ENCODE data around the gene DDOST. TPM values are rescaled to one million over a fixed set of nuclear protein-coding genes. Genes with fewer than 3 reads are reported as not detected.

DDOST gene
- total RNA-seq, 2 donors from 2014 or later, result 118 to 164 TPM

DNA sequence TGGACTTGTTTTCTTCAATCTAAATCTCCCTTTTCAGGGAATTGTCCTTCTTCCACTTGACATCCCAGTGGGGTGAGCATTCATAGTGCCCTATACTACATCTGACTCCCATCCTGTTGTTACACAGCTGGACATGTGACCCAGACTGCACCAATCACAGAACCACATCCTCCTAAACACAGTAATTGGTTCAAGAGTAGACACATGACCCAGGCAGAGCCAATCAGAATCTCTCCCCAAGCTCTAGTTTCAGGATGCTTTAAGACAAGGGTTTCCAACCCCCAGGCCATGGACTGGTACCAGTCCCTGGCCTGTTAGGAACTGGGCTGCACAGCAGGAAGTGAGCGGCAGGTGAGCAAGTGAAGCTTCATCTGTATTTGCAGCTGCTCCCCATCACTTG, 5.6 kb upstream of the DDOST start:
- intact Hi-C loops (cut with DNase I), result no loop called here
- no peak for DNase-seq (ENCODE audit: low spot score)

DNA sequence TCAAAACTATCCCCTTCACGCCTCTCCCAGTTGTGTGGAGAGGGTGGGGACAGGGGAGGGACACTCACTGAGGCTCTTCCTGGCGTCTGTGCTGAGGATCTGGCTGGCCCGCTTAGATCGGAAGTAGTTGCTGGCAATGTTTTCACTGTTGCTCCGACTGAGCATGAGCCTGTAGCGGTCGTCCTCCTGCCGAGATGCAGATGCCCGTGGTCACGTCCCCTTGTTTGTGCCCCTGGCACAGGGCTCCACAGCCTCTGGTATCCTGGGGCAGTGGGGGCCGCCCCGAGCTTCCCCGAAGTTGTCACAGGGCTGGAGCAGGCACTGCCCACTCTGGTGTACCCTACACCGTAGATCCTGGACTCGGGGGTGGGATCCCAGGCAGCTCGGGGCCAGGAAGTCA, 5.0 kb upstream of the DDOST start:
- DNase-seq (ENCODE audit: low spot score), result no peak
- intact Hi-C loops (cut with DNase I), result no loop called here

DNA sequence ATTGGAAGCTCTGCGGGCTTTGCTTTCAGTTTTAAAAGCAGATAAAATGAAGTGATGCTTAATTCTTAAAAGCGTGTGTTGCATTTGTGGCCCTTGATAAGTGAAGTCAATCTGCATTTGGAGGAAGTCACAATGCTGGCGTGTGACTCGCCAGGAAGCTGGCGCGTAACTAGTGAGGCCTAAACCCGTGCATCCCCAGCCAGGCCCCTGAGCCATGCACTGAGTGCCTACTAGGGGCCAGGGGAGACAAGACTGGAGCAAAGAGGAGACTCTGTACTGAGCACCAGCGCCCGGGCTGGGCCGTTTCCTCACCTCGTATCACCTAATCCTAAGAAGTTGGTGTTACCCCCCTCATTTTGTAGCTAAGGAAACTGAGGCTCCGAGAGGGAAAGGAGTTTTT, 4.6 kb upstream of the DDOST start:
- intact Hi-C loops (cut with DNase I), result no loop called here
- no peak for DNase-seq (ENCODE audit: low spot score)

DNA sequence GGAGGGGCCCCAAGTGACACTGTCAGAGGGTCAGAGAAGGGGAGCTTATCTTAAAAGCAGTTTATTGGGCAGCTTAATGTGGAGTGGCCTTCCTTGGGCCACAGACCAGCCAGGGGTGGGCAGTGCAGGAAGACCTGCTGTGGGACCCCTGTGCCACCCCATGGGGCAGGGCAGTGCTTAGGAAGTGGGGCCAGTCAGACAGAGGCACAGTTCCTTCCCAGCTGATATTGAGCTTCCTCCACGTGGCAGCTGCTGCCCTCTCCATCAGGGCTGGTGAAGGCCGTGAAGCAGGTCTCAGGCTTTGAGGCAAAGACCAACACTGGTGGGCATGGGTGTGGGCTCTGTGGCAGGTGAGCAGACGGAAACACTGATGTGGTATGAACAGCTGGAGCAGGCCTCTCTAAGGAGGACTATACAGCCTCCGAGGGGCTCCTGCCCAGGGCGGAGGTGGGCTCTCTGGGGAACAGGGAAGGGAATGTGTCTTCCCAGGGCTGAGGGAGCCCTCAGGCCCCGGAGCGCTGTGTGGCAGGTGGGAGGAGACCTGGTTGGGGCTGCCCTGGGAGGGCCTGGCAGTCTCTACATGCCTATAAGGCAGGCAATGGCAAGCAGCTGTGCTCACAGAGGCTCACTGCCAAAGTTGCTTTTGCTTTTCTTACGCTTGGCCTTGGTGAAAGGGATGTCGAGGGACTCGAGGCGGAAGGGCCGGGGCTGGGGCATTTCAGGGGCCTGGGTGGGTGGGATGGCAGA, 3.0 kb upstream of the DDOST start:
- intact Hi-C loops (cut with DNase I), result no loop called here
- no peak for DNase-seq (ENCODE audit: low spot score)

DNA sequence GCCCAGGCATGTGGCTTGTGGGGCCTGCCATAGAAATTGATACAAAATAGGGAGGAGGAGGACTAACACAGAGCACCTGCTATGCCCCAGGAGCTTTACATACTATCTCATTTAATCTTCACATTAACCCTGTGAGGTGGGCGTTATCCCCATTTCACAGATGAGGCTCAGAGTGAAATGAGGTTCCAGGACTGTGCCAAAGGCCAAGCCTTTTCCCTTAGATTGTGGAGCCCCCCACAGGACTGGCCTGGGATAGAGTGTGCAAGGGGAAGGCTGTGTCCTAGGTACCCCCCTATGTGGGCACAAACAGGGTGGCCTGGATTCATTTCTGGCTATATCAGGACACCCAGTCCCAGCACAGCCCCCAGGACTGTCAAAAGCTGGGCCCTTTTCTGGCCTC, 2.2 kb upstream of the DDOST start:
- intact Hi-C loops (cut with DNase I), result no loop called here
- DNase-seq (ENCODE audit: low spot score), result no peak

DNA sequence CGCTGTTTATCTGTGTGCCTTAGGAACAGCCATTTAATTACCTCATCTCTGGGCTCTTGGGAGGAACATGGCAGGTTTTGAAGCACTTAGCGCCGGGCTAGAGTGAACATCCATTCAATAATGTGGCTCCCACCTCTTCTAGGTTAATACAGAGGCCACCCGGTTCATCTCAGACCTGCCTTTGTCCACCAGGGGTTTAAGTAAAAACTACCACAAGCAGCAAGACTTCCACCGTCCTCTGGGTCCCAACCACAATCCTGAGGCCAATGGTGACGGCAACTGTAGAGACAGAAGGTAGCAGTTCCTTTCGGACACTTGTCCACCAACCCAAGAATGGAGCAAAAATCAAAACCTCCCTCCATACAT, 924 bp upstream of the DDOST start:
- intact Hi-C loops (cut with DNase I), result no loop called here
- DNase-seq (ENCODE audit: low spot score), result no peak

DNA sequence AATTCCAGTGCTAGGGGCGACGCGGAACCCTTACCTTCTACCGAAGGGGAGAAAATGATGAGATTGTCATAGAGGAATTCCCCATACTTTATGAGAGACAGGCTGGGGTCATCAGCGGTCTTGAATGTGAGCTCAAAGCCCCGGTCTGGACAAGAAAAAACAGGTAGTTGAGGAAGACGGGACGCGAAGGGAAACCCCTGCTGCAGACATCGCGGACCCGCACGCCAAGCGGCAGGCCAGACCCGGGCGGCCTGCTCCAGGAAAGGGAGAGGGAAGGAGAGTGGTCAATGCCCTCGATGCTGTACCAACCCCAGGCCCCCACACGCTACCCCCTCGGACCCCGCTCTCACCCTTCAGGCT, 342 bp downstream of the DDOST start:
- DNase-seq (ENCODE audit: low spot score), result no peak
- intact Hi-C loops (cut with DNase I), result no loop called here

DNA sequence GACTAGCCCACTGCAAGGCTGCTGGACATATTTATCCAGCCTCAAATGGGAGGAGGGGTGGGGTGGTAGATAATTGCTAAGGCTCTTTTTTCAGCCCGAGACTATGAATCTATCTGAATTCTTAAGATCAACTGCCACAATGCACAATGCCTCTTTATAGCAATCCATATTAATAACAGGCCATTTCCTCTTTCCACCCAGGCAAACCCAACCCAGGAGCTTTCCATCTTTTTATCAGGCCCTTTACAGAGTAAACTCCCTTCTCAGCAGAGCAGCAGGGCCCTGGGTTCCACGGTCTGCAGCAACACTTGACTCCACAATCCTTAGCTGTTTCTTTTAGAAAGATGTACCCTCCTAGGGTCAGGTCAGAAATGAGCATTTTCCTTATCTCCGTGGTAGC, 806 bp downstream of the DDOST start:
- DNase-seq (ENCODE audit: low spot score), result no peak
- intact Hi-C loops (cut with DNase I), result no loop called here

DNA sequence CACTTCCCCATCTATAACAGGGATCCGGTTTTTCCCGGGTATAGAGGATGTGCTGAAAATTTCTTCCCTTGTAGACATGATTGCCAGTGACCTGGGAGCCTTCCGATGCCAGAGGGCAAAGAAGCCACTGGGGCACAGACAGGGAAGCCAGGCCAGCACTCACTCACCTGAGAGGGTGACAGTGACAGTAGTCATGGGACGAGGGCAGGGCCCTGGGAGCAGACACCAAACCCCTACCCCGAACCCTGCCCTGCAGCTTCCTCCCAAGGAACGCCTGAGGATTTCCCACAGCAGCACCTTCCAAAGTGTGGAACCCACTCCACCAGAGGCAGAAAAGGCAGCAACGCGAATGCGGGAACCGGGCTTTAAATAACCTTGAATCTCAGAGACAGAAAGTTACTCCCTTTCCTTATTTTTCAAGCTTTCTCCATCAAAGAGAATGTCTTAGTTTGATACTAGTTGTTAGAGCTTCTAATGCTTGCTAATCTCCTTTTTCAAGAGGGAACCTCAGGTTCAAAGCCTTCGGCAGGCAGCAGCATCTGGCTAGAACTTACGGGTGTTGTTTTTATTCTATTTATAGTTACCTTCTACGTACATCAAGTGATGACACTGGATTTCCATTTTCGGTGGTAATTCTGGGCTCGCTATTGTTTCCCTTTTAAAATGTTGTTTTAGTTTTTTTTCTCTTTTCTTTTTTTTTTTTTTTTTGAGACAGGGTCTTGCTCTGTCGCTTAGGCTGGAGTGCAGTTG, 2.8 kb downstream of the DDOST start:
- intact Hi-C loops (cut with DNase I), result no loop called here
- no peak for DNase-seq (ENCODE audit: low spot score)

DNA sequence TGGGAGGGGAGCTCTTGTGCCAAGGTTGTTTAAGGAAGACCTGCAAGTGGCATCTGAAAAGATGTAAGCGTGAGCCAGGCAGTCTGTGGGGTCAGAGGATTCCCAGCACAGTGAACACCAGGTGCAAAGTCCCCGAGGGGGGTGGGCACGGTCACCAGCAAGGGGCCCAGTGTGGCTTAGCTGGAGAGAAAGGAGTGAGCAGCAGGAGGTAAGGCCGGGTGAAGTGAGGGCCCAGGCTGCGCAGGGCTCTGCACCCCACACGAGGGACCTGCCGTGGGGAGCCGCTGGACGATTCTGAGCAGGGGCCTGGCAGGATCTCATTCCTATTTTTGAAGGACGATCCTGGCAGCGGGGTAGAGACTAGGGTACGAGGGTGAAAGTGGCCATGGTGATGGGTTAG, 4.1 kb downstream of the DDOST start:
- no peak for DNase-seq (ENCODE audit: low spot score)
- intact Hi-C loops (cut with DNase I), result no loop called here

DNA sequence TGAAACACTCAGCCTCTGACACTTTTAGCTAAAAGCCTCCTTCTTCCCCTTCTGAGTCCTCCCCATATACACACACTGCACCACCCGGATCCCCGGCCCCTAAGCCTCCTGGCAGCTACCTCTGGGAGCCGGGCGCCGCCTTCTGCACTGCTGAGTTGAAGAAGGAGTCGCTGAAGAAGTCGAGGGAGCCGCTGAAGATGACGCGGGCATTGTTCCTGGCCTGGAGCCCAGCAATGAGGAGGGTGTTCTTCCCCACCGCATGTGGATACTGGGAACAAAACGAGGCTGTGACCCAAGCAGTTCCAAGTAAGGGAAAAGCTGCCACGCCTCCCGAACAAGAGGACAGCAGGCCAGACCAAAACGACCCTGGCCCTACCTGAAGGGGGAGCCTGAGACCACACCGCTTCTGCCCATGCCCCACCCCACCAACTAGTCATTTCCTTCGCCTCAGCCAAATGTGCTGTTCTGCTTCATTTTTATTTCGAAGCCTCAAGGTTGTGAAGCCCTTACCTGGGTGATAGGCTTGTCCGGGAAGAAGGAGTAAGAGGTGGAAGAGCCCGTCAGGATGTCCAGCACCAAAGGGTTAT, 7.0 kb downstream of the DDOST start:
- DNase-seq (ENCODE audit: low spot score), result no peak
- intact Hi-C loops (cut with DNase I), result no loop called here

DNA sequence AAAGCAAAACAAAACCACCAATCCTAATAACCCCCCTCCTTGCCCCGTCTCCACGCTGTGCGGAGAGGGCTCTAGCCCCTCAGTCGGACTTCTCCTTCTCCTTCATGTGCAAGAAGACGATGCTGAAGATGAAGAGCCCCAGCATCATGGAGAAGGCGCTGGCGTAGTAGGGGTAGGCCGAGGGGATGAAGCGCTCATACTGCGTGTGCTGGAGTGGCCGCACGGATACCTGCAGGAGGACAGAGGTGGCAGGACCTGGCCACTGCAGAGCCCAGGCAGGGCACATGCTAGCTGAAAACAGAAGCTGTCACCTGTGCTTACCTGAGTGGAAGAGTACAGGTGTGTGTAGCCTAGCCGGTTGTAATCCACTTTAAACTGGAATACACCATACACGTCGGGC, 8.9 kb downstream of the DDOST start:
- no peak for DNase-seq (ENCODE audit: low spot score)
- intact Hi-C loops (cut with DNase I), result no loop called here

DNA sequence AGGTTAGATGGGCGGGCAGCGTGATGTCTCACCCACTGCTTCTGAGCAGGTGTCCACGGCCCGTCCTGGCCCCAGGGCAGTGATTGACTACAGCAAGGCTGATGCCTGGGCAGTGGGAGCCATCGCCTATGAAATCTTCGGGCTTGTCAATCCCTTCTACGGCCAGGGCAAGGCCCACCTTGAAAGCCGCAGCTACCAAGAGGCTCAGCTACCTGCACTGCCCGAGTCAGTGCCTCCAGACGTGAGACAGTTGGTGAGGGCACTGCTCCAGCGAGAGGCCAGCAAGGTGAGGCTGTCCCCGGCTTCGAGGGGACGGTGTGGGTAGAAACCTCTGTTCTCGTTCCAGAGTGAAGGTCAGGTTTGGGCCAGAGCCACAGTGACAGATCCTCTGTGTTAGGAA, 12.2 kb downstream of the DDOST start:
- intact Hi-C loops (cut with DNase I), result no loop called here
- no peak for DNase-seq (ENCODE audit: low spot score)

DNA sequence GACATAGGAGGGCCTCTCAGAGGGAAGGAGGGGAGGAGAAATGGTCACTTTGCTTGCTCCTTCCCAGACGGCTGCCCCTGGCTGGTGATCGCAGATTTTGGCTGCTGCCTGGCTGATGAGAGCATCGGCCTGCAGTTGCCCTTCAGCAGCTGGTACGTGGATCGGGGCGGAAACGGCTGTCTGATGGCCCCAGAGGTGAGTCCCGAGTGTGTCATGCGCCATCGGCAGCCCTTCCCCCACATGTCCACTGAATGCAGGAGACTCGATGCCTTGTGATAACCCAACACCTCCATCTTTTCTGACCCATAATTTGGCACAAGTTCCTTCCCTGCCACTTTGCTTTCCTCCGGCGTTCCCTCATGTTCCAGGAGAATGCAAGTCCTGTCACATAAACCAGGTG, 12.7 kb downstream of the DDOST start:
- DNase-seq (ENCODE audit: low spot score), result no peak
- intact Hi-C loops (cut with DNase I), result no loop called here

DNA sequence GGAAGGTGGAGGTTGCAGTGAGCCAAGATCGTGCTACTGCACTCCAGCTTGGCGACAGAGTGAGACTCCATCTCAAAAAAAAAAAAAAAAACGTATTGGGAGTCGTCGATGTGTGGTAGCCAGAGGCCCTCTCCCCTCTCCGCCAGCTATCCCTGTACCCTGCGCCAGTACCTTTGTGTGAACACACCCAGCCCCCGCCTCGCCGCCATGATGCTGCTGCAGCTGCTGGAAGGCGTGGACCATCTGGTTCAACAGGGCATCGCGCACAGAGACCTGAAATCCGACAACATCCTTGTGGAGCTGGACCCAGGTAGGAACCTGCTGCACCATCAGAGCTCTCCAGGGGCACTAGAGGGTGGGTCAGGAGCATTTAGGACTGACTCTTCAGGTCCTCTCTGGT, 15.8 kb downstream of the DDOST start:
- intact Hi-C loops (cut with DNase I), result no loop called here
- no peak for DNase-seq (ENCODE audit: low spot score)

DNA sequence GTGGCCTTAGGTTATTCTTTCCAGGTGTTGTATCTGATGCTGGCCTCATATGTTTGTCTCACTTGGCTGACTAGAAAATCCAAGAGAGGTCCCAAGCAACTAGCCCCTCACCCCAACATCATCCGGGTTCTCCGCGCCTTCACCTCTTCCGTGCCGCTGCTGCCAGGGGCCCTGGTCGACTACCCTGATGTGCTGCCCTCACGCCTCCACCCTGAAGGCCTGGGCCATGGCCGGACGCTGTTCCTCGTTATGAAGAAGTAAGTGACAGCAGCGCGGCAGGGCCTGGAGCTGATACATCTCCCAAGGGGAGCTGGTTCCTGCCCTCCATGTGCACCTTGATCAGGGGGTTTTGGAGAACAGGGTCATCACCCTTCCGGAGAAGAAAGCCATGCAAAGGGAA, 16.8 kb downstream of the DDOST start:
- intact Hi-C loops (cut with DNase I), result loop anchor here (5.0 kb wide), 2 partner anchors 67 to 122 kb away; no protein-coding TSS in a partner anchor
- no peak for DNase-seq (ENCODE audit: low spot score)

DNA sequence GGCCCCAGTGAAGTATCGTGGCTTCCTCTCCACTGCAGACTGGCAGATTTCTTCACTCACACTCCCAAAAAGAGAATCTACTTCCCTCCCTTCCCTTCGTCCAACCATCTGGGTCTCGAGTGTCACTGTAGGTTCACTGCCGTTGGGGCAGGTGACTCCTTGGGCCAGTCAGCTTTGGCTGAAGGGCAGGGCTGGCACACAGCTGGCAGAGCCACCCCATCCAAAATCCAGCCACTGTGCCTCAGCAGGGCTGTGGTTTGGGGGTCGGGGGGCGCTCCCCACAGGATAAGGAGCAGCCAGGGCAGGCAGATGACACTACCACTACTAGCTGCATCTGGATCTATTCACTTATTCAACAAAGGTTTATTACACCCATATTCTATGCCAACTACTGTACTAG, 18.1 kb downstream of the DDOST start:
- intact Hi-C loops (cut with DNase I), result loop anchor here (5.0 kb wide), 2 partner anchors 66 to 121 kb away; no protein-coding TSS in a partner anchor
- DNase-seq (ENCODE audit: low spot score), result no peak

DNA sequence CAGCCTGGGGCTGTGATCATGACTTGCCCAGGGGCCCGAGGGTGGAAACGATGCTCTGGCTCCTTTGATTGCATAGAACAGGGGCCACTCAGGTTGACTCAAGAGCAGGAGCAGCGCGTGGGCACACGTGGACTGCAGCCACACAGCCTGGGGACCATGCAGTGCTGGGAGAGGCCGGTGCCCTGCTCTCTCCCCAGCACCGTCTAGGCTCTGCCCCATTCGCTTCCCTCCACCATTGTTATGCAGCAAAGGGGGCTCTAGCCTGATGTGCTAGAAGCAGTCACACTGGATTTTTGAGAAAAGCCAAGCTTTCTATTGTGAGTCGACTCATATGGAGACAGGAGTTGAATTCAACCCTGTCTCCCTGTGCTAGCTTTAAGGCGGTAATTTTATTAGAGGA, 19.2 kb downstream of the DDOST start:
- DNase-seq (ENCODE audit: low spot score), result no peak
- intact Hi-C loops (cut with DNase I), result loop anchor here (5.0 kb wide), 2 partner anchors 65 to 120 kb away; no protein-coding TSS in a partner anchor

DNA sequence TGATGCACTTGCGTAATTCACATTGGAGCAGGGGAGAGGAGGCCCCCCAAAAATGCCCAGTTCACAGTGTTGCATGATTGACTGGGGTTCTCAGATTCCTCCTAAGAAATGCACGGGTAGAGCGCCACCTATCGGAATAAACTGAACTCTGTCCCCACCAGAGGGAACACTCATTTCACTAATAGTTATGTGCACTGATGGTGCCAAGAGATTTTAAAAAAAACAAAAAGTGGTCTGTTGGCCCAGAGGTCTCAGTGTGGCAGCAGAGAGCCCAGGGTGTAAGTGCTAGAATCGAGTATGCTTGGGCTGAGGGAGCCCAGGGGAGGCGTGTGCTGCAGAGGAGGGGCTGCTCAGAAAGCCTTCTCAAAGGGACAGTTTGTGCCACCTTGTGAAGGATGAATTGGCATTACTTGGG, 21.0 kb downstream of the DDOST start:
- intact Hi-C loops (cut with DNase I), result loop anchor here (5.0 kb wide), 2 partner anchors 63 to 118 kb away; no protein-coding TSS in a partner anchor
- DNase-seq (ENCODE audit: low spot score), result no peak

DNA sequence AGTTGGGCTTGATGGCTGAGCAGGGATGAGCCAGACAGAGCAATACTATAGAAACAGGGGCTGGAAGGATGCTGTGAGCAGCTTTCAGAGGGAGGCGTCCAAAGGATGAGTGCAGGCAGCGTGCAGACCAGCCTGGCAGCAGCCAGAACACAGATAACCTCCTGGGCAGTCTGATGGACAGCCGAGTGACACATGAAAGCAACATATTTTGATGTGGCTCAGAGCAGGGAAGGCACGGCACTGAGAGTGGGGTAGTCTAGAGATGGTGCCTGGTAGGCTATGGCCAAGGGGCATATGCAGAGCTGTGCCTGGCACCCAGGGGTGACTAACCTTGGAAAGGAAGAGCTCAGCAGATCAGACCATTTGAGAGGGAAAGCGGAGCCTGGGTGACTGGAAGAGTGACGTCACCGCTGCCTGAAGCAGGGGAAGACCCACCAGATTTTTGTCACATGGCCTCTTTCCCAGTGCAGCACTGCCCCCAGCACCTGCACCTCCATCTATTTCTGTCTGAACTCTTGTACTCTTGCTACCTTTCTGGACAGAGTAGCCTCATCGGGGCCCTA, 24.3 kb downstream of the DDOST start:
- DNase-seq (ENCODE audit: low spot score), result no peak
- intact Hi-C loops (cut with DNase I), result loop anchor here (5.0 to 10.0 kb wide), 2 partner anchors 62 to 115 kb away; no protein-coding TSS in a partner anchor
